GM18858 (cell line): ENCODE data around the gene ATN1.

Experiments used
- ATAC-seq: cut with Tn5 transposase; IDR thresholded peaks from one replicate; pipeline ENCODE4 v1.9.1; 2021; ENCODE audit not compliant: unreplicated experiment

The ATN1 gene

DNA sequence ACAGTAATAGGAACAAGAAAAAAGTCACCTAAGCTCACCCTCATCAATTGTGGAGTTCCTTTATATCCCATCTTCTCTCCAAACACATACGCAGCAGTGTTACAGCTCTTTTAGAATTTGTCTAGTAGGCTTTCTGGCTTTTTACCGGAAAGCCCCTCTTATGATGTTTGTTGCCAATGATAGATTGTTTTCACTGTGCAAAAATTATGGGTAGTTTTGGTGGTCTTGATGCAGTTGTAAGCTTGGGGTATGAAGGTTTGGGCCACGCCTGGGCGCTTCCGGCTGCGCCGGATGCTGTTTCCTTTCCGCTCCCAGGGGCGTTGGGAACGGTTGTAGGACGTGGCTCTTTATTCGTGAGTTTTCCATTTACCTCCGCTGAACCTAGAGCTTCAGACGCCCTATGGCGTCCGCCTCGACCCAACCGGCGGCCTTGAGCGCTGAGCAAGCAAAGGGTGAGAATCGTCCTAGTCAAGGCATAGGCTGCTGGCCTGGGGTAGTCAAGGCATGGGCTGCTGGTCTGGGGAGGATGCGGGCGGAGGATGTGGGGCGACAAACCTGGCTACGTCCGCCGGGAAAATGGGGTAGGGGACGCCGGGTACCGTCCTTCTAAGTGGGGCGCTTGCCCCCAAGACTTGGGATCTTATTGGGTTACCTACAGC lies 16.1 kb downstream of the ATN1 start, which contains the start of the genes C12orf57 and RNU7-1:
Gene C12orf57 (plus strand): TSS at position 301 of the 659 bp plus-strand sequence. CDS start 100 bp downstream, at position 401.
Gene RNU7-1 (plus strand): TSS at position 95 of the 659 bp plus-strand sequence.
- ATAC-seq = peak; percentile 32

DNA sequence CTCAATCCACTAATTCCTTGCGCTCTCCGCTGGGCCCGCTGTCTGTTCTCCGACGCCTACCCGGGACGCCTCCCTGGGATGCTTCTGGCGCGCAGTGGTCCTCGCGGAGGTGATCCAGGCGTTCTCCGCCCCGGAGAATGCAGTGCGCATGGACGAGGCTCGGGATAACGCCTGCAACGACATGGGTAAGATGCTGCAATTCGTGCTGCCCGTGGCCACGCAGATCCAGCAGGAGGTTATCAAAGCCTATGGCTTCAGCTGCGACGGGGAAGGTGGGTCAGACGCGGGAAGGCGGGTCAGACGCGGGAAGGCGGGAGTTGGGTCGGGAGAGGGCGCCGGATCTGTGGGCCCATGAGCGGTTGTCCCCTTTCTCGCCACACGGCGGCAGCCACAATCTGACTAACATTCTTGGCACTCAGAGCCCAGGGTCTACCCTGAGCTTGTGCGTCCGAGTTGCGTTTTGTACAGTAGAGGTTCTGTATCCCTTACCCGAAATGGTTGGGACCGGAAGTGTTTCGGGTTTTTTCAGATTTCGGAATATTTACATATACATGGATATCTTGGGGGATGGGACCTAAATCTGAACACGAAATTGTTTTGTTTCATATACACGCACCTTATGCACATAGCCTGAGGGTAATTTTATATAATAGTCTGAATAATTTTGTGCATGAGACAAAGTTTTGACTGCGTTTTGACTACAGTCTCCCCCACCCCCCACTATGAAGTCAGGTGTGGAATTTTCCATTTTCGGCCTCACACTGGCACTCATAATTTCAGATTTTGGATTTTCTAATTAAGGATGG lies 16.8 kb downstream of the ATN1 start:
- ATAC-seq = peak; percentile 32

DNA sequence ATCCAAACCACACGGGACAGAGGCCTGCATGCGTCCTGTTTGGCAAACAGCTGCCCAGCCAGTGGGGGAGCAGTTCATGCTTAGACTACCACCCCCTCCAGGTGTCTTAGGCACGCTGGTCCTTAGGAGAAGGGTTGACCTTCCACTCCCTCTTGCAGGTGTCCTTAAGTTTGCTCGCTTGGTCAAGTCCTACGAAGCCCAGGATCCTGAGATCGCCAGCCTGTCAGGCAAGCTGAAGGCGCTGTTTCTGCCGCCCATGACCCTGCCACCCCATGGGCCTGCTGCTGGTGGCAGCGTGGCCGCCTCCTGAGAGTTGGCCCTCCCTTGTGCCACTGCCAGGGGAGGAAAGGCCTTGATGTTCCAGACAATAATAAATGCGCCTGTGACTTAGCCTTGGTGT lies 17.9 kb downstream of the ATN1 start:
- ATAC-seq = no peak

DNA sequence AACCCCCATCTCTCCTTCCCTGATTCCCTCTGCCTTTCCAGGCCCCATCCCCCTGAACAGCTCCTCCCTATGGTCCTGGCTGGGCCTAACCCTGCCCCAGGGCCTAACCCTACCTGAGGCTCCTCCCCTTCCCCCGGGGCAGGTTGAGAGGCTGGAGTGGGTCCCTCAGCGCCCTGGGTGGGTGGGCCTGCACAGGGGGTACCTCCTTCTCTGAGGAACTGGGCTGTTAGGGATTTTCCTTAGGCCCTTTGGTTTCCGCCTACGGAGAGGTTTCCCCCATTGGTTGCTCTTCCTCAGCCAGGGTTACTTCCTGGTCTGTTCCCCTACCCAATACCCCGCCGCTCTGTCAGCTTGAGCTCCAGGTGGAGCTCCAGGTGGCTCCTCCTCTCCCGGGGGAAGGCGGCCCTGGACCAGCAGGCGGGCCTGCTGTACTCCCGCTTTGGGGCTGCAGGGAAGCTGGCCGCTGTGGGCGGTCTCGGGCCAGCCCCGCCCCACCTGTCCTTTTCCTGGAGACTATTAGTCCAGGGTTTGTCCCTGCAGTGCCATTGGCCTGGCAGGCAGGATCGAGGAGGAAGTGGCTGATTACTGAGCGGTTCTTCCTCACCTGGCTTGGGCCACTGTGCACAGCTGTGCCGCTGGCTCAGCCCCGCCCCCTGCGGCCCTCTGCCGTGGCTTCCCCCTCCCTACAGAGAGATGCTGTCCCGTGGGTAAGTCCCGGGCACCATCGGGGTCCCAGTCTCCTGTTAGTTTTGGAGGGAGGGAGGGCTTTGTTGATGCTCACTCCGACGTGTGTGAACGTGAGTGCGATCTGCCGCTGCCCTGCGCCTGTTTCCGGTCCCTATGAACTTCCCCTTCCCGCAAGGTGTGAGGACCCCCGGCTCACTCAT lies 18.5 kb downstream of the ATN1 start:
- ATAC-seq = no peak

DNA sequence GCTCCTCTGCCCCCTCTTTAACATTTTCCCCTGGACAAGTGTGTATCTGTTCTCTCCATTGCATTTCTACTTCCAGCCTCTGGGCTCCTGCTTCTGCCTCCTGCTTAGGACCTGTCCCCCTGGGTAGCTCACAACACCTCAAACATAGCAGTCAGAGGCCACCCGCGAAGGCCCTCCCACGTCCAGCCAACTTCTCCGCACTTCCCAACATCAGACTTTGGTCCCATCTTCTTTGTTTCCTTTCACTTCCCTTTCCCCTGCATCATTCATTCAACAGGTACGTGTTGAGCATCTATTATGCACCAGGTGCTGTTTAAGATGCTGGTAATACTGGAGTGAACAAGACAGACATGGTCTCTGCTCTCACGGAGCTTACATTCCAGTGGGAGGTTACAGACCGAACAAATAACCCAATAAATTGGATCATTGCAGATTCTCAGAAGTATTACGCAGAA lies 19.2 kb downstream of the ATN1 start:
- no peak for ATAC-seq

DNA sequence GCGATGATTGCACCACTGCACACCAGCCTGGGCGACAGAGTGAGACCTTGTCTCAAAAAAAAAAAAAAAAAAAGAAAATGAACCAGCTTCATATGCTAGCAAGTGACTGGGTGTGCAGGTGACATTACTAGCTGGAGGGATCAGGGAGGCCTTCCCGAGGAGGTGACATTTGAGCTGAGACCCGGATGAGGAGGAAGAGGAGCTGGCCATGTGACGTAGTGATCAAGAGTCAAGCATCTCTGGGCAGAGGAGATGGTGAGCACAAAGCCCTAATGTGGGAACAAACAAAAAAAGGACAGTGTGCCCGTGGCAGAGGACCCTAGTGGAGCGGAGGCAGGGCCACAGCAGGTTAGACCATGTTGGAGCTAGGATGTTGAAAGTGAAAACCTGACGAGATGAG lies 19.9 kb downstream of the ATN1 start:
- no peak for ATAC-seq

DNA sequence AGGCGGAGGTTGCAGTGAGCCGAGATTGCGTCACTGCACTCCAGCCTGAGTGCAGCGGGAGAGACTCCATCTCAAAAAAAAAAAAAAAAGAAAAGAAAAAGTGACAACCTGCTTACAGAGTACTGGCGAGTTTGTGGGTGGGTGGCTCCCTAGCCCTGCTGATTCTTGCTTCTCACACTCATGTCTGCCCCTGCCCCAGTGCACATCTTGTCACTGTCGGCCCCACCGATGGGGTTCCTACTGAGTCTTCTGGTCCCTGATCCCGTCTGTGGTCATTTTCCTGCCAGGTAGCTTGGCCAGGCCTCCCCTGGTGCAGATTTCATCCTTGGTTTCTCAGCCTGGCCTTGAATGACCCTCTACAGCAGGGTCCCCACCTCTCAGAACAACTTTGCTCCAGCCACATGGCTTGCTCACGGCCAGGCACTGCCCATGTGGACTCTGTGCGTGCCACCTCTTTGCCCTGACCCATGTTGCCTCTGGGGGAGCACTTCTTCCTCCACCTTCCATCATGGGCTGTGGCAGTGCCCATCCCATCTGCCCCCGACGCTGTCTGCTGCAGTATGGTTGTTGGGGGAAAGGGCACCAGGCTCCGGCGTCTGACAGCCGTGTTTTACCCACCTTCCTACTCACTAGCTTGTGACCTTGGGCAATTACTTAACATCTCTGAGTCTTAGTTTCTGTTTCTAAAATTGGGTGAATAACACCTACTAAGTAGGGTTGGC lies 21.3 kb downstream of the ATN1 start:
- ATAC-seq = no peak

DNA sequence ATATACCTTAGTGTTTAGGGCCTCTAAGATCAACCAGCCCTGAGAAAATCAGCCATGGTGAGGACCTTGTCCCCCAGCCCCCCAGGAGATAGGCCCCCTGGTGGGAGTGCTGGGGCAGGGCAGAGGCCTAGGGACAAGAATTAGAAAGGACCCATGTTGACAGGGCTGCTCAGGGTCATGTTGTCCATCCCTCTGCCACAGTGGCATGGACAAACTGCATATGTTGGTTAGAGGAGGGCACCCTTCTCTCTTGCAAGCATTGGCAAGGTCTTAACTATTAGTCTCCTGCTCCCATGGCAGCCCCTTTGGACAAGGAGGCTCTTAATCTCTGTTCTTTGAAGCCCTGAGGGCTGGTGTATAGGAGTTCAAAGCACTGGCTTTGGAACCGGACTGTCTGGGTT lies 22.6 kb downstream of the ATN1 start:
- no peak for ATAC-seq

DNA sequence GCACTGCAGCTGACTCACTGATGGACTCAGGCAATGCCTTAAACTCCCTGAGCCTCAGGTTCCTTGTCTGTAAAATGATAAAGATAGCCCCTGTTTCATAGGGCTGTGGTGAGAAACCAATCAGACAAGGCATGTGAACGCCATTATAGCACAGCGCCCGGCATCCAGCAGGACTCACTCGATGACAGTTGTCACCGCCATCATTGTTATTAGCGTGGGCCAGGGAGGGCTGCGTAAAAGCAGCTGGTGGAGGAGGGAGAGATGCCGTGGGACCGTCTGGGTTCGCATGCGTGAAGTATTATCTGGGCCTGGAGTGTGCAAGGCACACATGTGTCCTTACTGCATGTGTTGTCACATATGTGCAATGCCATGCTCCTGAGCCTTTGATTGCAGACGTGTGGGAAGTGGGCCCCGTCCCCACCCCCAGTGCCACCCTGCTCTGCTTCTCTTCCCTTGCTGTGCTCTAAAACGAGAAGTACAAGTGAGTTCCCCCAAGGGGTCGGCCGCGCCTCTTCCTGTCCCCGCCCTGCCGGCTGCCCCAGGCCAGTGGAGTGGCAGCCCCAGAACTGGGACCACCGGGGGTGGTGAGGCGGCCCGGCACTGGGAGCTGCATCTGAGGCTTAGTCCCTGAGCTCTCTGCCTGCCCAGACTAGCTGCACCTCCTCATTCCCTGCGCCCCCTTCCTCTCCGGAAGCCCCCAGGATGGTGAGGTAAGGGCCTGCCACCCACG lies 23.2 kb downstream of the ATN1 start, which contains the start of gene PTPN6:
Gene PTPN6 (plus strand): TSS at position 546 of the 730 bp plus-strand sequence. CDS start 157 bp downstream, at position 703.
- ATAC-seq = no peak

DNA sequence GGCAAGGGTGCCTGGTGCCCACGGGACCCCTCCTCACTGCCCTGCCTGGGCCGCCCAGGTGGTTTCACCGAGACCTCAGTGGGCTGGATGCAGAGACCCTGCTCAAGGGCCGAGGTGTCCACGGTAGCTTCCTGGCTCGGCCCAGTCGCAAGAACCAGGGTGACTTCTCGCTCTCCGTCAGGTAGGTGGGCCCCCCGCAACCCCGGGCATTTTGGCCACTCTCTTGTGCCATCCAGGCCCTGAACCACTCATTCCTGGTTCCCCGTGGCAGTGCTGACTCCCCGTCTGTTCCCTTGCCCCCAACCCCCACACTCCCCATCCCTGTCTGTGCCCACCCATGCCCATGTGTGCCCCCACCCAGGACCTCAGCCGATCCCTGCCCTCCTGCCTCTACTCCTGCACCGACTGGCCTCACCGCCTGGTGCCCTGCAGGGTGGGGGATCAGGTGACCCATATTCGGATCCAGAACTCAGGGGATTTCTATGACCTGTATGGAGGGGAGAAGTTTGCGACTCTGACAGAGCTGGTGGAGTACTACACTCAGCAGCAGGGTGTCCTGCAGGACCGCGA lies 23.9 kb downstream of the ATN1 start:
- no peak for ATAC-seq

DNA sequence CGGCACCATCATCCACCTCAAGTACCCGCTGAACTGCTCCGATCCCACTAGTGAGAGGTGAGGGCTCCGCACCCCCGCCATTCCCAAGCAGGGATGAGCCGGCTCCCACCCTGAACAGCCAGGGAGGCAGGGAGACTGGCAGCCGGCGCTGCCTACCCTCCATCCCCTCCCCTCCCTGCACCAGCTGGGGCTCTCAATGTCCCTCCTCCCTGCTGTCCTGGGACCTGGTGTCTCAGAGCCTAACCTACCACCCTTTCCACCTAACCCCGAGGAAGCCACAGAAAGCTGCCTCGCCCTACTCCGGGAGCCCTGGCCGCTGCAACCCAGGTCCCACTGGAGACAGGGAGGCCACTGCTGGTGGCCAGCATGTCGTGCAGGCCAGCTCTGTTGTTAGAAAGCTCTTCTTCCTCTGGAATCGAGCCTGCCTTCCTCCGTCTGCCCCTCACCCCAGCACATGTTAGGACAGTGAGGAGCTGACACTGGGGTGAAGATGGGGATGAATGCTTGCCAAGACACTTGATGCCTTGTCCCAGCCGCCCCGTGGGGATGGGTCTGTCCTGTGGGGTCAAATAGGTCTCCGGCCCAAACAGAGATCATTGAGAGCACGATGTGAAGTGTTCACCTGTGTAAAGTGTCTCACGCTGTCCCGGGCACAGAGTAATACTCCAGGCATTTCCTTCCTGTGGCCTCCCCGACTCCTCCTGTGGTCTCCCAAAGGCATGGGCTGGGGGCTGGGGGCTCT lies 24.5 kb downstream of the ATN1 start:
- ATAC-seq = no peak

DNA sequence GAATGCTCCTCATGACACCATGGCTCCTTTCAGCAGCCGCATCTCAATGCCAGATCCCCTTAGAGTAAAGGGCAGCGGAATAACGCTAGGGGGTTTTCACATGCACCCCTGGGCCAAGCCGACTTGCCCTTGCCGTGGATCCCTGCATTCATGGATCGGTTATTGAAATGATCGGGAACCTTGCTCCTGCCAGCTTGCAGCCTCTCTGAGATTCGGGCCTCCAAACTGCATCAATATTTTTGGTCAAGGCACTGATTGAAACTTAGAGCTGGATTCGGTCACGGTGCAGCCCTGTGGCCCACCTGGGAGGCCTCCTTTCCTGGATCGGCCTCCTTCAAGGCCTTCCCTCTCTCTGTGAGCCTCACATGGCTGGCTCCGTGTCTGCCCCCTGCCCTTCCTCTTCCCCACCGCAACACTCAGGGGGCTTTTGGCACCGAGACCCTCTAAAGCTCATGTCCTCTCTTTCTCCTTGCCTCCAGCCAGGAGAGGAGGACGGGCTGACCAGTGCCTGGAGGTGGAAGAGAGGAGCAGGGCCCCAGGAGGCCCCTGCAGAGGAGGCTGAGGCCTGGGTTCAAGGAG lies 25.2 kb downstream of the ATN1 start:
- ATAC-seq = no peak

DNA sequence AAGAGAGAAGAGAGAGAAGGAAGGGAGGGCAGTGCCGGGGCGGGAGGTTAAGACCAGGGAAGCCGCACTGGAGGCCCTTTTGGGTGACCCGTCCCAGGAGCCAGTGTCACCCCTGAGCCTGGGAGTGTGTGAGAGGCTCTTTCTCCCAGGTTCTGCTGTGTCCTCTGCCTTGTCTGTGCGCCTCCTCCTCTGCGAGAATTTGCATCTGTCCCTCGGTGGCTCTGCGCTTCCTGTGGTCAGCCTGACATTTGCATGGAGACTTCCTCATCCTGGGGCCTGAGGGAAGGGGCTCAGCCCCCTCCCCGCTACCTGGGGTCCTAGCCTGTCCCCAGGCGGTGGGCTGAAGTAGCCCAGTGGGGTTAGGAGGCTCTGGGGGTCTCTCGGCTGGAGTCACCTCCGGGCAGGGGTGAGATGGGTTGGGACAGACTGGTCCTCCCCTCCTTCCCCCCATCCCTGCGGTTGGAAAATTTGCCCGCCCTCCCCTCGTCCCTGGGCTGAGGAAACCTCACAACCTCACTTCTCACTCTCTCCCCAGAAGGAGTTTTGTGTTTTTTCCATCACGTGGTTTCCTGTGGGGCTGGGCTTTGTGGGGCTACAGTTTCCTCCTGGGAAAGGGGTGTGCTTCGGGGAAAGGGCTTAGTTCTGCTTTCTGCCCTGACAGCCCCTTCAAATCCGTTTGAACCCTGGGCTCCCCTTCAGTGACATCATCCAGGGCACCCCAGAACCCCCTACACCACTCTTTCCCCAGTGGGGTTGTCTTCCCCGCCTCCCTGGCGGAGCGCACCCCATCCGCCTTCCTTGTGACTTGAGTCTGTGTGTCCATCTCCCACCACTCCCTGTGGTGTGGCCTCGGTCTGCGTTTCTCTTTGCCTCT lies 25.9 kb downstream of the ATN1 start:
- ATAC-seq = no peak

DNA sequence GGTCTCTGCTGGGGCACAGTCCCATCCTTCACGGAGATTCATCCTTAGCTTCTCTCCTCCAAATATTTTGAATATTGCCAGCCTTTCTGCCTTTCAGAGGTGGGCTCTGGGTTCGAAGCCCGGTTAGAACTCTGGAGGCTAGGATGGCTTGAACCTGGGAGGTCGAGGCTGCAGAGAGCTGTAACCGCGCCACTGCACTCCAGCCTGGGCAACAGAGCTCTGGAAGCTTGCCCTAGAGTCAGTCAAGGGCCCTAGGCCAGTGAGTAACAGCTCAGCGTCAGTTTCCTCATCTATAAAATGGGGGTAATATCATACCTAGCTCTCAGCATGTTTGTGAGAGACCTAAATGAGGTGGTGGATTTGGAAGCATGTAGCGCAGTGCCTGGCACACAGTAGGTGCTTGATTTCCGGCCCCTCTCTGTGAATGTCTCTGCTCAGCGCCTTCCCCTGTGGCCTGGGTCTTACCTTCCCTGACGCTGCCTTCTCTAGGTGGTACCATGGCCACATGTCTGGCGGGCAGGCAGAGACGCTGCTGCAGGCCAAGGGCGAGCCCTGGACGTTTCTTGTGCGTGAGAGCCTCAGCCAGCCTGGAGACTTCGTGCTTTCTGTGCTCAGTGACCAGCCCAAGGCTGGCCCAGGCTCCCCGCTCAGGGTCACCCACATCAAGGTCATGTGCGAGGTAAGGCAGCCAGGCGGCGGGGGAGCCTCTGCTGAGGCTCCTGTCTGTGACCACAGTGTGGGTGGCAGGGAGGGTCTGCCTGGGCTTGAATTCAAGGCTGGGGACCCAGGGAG lies 26.8 kb downstream of the ATN1 start:
- no peak for ATAC-seq

DNA sequence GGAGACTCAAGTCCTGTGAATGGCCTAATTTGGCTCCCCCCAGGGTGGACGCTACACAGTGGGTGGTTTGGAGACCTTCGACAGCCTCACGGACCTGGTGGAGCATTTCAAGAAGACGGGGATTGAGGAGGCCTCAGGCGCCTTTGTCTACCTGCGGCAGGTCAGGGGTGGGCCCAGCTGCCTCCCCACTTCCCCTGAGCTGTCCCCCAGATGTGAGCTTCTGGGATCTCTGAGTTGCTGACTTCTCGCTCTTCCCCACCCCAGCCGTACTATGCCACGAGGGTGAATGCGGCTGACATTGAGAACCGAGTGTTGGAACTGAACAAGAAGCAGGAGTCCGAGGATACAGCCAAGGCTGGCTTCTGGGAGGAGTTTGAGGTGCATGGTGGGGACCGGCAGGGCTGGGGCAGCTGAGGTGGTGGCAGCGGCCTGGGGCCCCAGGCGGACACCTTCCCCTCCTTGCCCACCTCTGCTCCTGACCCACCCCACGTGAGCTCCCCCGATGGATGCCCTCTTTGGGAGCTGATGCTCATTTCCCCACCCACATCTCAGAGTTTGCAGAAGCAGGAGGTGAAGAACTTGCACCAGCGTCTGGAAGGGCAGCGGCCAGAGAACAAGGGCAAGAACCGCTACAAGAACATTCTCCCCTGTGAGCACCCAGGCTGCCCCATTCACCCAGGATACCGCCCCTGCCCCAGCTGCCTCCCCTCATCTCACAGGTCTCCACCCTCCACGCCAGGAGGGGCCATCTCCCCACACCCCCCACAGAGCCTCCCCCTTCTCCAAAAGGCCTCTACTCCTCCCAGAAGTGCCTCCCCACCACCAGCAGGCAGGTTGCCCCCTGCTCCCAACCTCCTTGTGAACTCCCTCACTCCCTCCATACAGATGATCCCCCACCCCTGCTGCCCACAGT lies 27.6 kb downstream of the ATN1 start:
- ATAC-seq = no peak
